Measurements from ENCODE around the gene TSNAX. TPM values are rescaled to one million over a fixed set of nuclear protein-coding genes. Genes with fewer than 3 reads are reported as not detected.

TSNAX gene
- total and polyA plus RNA-seq, 4 donors = 11.4 to 41.1 (median 32.5) TPM

DNA sequence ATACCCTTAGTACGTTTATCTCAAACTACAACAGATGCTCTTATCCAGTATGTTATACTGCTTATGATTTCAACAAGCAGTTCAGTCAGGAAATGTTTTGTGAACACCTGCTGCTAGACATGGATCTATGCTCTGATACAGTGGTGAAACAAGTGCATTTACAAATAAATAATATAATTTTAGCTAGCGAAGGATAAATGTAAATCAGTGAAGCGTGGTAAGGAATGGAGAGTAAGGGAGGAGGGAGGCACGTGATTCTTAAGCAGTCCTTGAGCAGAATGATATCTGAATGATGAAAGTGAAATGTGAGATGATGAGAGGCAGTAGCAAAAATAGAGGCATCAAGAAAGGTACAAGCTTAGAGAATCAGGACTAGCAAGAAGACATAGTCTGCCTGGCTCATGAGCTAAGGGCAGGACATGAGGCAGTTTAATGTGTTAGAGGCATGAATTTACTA lies 6.3 kb downstream of the TSNAX start:
- Histone ChIP-seq H3K27ac (ENCODE audit: low read depth in 1 of 2, low read length in 1 of 2) (no peak overlapping the region), H3K4me1 (ENCODE audit: control insufficient read depth in 5 of 5, insufficient read depth in 5 of 5, low read length in 5 of 5) (peaks cover 2 to 15% (median 4%) of the 10 kb centered on the region in 5 donors), H3K36me3 (ENCODE audit: control insufficient read depth in 4 of 4, insufficient read depth in 4 of 4, low read length in 4 of 4) (peaks cover 0 to 28% (median 11%) of the 10 kb centered on the region in 4 donors), H3K27me3 (ENCODE audit: control insufficient read depth in 3 of 3, insufficient read depth in 3 of 3, low read length in 2 of 3) (no peaks in the 10 kb centered on the region), H3K9me3 (ENCODE audit: control insufficient read depth in 4 of 4, insufficient read depth in 3 of 4, low read length in 3 of 4) (no peaks in the 10 kb centered on the region), H3K4me3 (no peak overlapping the region), H3K9ac (ENCODE audit: insufficient read depth in 1 of 2, low read length in 2 of 2) (no peak overlapping the region)
- DNase-seq = no peak
- 71 to 82% methylated on average over 4 of the region's 4 CpGs for WGBS, 2 donors
- no peak for ATAC-seq (ENCODE audit: insufficient read depth, low FRiP score)
- TF ChIP-seq, protein P1, sequence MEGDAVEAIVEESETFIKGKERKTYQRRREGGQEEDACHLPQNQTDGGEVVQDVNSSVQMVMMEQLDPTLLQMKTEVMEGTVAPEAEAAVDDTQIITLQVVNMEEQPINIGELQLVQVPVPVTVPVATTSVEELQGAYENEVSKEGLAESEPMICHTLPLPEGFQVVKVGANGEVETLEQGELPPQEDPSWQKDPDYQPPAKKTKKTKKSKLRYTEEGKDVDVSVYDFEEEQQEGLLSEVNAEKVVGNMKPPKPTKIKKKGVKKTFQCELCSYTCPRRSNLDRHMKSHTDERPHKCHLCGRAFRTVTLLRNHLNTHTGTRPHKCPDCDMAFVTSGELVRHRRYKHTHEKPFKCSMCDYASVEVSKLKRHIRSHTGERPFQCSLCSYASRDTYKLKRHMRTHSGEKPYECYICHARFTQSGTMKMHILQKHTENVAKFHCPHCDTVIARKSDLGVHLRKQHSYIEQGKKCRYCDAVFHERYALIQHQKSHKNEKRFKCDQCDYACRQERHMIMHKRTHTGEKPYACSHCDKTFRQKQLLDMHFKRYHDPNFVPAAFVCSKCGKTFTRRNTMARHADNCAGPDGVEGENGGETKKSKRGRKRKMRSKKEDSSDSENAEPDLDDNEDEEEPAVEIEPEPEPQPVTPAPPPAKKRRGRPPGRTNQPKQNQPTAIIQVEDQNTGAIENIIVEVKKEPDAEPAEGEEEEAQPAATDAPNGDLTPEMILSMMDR (IDR thresholded peaks at IDR 0.05; ENCODE audit: control extremely low read depth, extremely low read depth) = no peak

DNA sequence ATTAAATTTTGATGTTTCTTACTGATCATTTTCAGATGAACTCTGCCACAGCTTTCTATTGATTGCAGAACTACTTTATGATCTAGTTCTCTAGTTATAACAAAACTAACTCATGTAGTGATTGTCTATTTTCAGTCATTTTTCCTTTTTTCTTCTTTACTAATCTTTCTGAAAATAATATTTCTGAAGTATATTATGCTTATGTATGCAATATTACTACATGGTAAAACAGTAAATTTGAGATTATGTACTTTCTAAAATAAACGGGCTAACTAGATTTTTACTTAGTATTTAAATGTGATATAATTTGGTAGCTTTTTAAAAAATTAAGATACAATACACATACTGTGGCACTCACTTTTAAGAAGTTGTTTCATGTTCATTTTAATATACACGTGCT lies 7.6 kb downstream of the TSNAX start:
- Histone ChIP-seq H3K9ac (ENCODE audit: insufficient read depth in 1 of 2, low read length in 2 of 2) (no peak overlapping the region), H3K4me1 (ENCODE audit: control insufficient read depth in 5 of 5, insufficient read depth in 5 of 5, low read length in 5 of 5) (peaks cover 0 to 11% (median 0%) of the 10 kb centered on the region in 5 donors), H3K36me3 (ENCODE audit: control insufficient read depth in 4 of 4, insufficient read depth in 4 of 4, low read length in 4 of 4) (peaks cover 0 to 27% (median 13%) of the 10 kb centered on the region in 4 donors), H3K27me3 (ENCODE audit: control insufficient read depth in 3 of 3, insufficient read depth in 3 of 3, low read length in 2 of 3) (no peaks in the 10 kb centered on the region), H3K27ac (ENCODE audit: low read depth in 1 of 2, low read length in 1 of 2) (no peak overlapping the region), H3K4me3 (no peak overlapping the region), H3K9me3 (ENCODE audit: control insufficient read depth in 4 of 4, insufficient read depth in 3 of 4, low read length in 3 of 4) (peaks cover 0 to 7% (median under 1%) of the 10 kb centered on the region in 4 donors)
- WGBS, 2 donors = 92 to 95% methylated on average over 2 of the region's 2 CpGs
- TF ChIP-seq, protein P1 (IDR thresholded peaks at IDR 0.05; ENCODE audit: control extremely low read depth, extremely low read depth) = no peak
- DNase-seq = no peak
- no peak for ATAC-seq (ENCODE audit: insufficient read depth, low FRiP score)

GRCh38 chr1:231540847-231541246 lies 12.4 kb downstream of the TSNAX start:
- Histone ChIP-seq H3K9ac (ENCODE audit: insufficient read depth in 1 of 2, low read length in 2 of 2) (no peak overlapping the region), H3K27me3 (ENCODE audit: control insufficient read depth in 3 of 3, insufficient read depth in 3 of 3, low read length in 2 of 3) (no peaks in the 10 kb centered on the region), H3K27ac (ENCODE audit: low read depth in 1 of 2, low read length in 1 of 2) (no peak overlapping the region), H3K36me3 (ENCODE audit: control insufficient read depth in 4 of 4, insufficient read depth in 4 of 4, low read length in 4 of 4) (peaks cover 0 to 38% (median 14%) of the 10 kb centered on the region in 4 donors), H3K9me3 (ENCODE audit: control insufficient read depth in 4 of 4, insufficient read depth in 3 of 4, low read length in 3 of 4) (peaks cover 0 to 7% (median under 1%) of the 10 kb centered on the region in 4 donors), H3K4me3 (no peak overlapping the region), H3K4me1 (ENCODE audit: control insufficient read depth in 5 of 5, insufficient read depth in 5 of 5, low read length in 5 of 5) (peaks cover 0 to 23% (median 6%) of the 10 kb centered on the region in 5 donors)
- TF ChIP-seq, protein P1 (IDR thresholded peaks at IDR 0.05; ENCODE audit: control extremely low read depth, extremely low read depth) = no peak
- DNase-seq (no peak), ATAC-seq (ENCODE audit: insufficient read depth, low FRiP score) (no peak)
- WGBS, 2 donors = 96 to 98% methylated on average over 3 of the region's 3 CpGs

DNA sequence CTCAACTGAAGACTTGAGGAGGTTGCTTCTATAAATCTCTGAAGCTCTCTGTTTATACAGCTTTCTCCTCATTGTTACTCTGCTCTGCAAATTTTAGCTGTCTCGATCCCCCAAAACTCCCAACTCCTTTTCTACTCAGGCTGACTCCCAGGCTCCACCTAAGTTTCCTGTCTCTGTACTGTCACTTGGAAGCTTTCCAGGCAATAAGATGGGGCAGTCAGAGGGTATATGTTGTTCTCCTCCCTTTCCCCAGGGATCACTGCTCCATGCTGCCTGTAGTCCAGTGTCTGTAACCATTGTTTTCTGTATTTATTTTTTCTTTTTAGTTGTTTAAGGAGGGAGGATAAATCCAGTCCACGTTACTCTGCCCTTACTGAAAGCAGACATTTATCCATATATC lies 13.4 kb downstream of the TSNAX start:
- DNase-seq = no peak
- TF ChIP-seq, protein P1 (IDR thresholded peaks at IDR 0.05; ENCODE audit: control extremely low read depth, extremely low read depth) = no peak

More for the DNA sequence above, 13.4 kb downstream of the TSNAX start:
- Histone ChIP-seq H3K36me3 (ENCODE audit: control insufficient read depth in 4 of 4, insufficient read depth in 4 of 4, low read length in 4 of 4) (peaks cover 0 to 33% (median 12%) of the 10 kb centered on the region in 4 donors), H3K9ac (ENCODE audit: insufficient read depth in 1 of 2, low read length in 2 of 2) (no peak overlapping the region), H3K27ac (ENCODE audit: low read depth in 1 of 2, low read length in 1 of 2) (peak overlapping the region in 1 of 2 donors; percentile 53), H3K27me3 (ENCODE audit: control insufficient read depth in 3 of 3, insufficient read depth in 3 of 3, low read length in 2 of 3) (no peaks in the 10 kb centered on the region), H3K4me1 (ENCODE audit: control insufficient read depth in 5 of 5, insufficient read depth in 5 of 5, low read length in 5 of 5) (peaks cover 0 to 33% (median 6%) of the 10 kb centered on the region in 5 donors), H3K9me3 (ENCODE audit: control insufficient read depth in 4 of 4, insufficient read depth in 3 of 4, low read length in 3 of 4) (peaks cover 0 to 7% (median under 1%) of the 10 kb centered on the region in 4 donors), H3K4me3 (no peak overlapping the region)
- 78 to 81% methylated on average over 2 of the region's 2 CpGs for WGBS, 2 donors
- no peak for ATAC-seq (ENCODE audit: insufficient read depth, low FRiP score)

Measured in lung (tissue), 12 donors.